HEK293 (cell line): Measurements from ENCODE around the gene ZEB2.
A peak's percentile ranks its signal among the peaks of the same experiment; 100 is the strongest.

Source experiments
- HIC1 ChIP-seq: fragments of 450-650 bp; formaldehyde crosslinking; IDR thresholded peaks from 2 replicates; pipeline ENCODE4 v1.5.1; 2016; ENCODE audit warnings: missing biosample characterization, missing genetic modification characterization
- KLF10 ChIP-seq: fragments of 450-650 bp; IDR thresholded peaks from 2 replicates; pipeline ENCODE4 v1.5.1; 2018; ENCODE audit warnings: missing biosample characterization, mild to moderate bottlenecking, missing genetic modification characterization
- OSR2 ChIP-seq: fragments of 450-650 bp; formaldehyde crosslinking; IDR thresholded peaks from 2 replicates; pipeline ENCODE4 v1.5.1; 2016; ENCODE audit warnings: missing biosample characterization, missing genetic modification characterization
- PATZ1 ChIP-seq: fragments of 450-650 bp; formaldehyde crosslinking; IDR thresholded peaks from 2 replicates; pipeline ENCODE4 v1.5.1; 2016; ENCODE audit warnings: missing biosample characterization, missing genetic modification characterization
- PRDM10 ChIP-seq: fragments of 450-650 bp; formaldehyde crosslinking; IDR thresholded peaks from 2 replicates; pipeline ENCODE4 v1.5.1; 2016; ENCODE audit warnings: missing biosample characterization, missing genetic modification characterization
- REPIN1 ChIP-seq: fragments of 450-650 bp; formaldehyde crosslinking; IDR thresholded peaks from 2 replicates; pipeline ENCODE4 v1.5.1; 2017; ENCODE audit warnings: missing biosample characterization, missing genetic modification characterization, low read depth
- TCF7L2 ChIP-seq: IDR thresholded peaks from 2 replicates; pipeline ENCODE4 v1.6.1; 2011; ENCODE audit warnings: low read depth, mild to moderate bottlenecking, inconsistent platforms, low read length, moderate library complexity, borderline replicate concordance
- YY2 ChIP-seq: fragments of 450-650 bp; formaldehyde crosslinking; IDR thresholded peaks from 2 replicates; pipeline ENCODE4 v1.5.1; 2016; ENCODE audit warnings: missing biosample characterization, missing genetic modification characterization
- ZFP69B ChIP-seq: fragments of 450-650 bp; formaldehyde crosslinking; IDR thresholded peaks from 2 replicates; pipeline ENCODE4 v1.5.1; 2016; ENCODE audit warnings: missing biosample characterization, missing genetic modification characterization
- ZNF221 ChIP-seq: fragments of 450-650 bp; formaldehyde crosslinking; IDR thresholded peaks from 2 replicates; pipeline ENCODE4 v1.5.1; 2017; ENCODE audit warnings: missing biosample characterization, missing genetic modification characterization, borderline replicate concordance
- ZNF24 ChIP-seq: fragments of 450-650 bp; formaldehyde crosslinking; IDR thresholded peaks from 2 replicates; pipeline ENCODE4 v1.5.1; 2016; ENCODE audit warnings: missing biosample characterization, missing genetic modification characterization
- ZNF324 ChIP-seq: fragments of 450-650 bp; formaldehyde crosslinking; IDR thresholded peaks from 2 replicates; pipeline ENCODE4 v1.5.1; 2016; ENCODE audit warnings: missing biosample characterization, missing genetic modification characterization
- ZNF341 ChIP-seq: fragments of 450-650 bp; formaldehyde crosslinking; IDR thresholded peaks from 2 replicates; pipeline ENCODE4; 2016; ENCODE audit warnings: low read depth, missing biosample characterization, missing genetic modification characterization
- ZNF366 ChIP-seq: fragments of 450-650 bp; formaldehyde crosslinking; conservative IDR thresholded peaks from 2 replicates; pipeline ENCODE4 v1.5.1; 2016; ENCODE audit warnings: missing biosample characterization, missing genetic modification characterization
- ZNF610 ChIP-seq: fragments of 450-650 bp; formaldehyde crosslinking; IDR thresholded peaks from 2 replicates; pipeline ENCODE4 v1.5.1; 2016; ENCODE audit warnings: missing biosample characterization, missing genetic modification characterization, borderline replicate concordance
- ZNF621 ChIP-seq: fragments of 450-650 bp; formaldehyde crosslinking; IDR thresholded peaks from 2 replicates; pipeline ENCODE4 v1.5.1; 2017; ENCODE audit warnings: missing biosample characterization, missing genetic modification characterization
- ZNF626 ChIP-seq: fragments of 450-650 bp; sonication (Bioruptor Pico); formaldehyde crosslinking; IDR thresholded peaks from 2 replicates; pipeline ENCODE4 v1.5.1; 2018; ENCODE audit warnings: missing biosample characterization, missing genetic modification characterization, inconsistent platforms
- ZNF664 ChIP-seq: fragments of 450-650 bp; formaldehyde crosslinking; IDR thresholded peaks from 2 replicates; pipeline ENCODE4 v1.5.1; 2016; ENCODE audit warnings: missing biosample characterization, missing genetic modification characterization
- ZNF692 ChIP-seq: fragments of 450-650 bp; formaldehyde crosslinking; IDR thresholded peaks from 2 replicates; pipeline ENCODE4 v1.5.1; 2016; ENCODE audit warnings: missing biosample characterization, missing genetic modification characterization
- TF ChIP-seq, protein P1 (sequence below): fragments of 450-650 bp; formaldehyde crosslinking; IDR thresholded peaks from 2 replicates; pipeline ENCODE4 v1.5.1; 2016; ENCODE audit warnings: missing biosample characterization, missing genetic modification characterization
- TF ChIP-seq, protein P2 (sequence below): fragments of 450-650 bp; IDR thresholded peaks from 2 replicates; pipeline ENCODE4 v1.5.1; 2018; ENCODE audit warnings: missing biosample characterization, mild to moderate bottlenecking, missing genetic modification characterization
- TF ChIP-seq, protein P3 (sequence below): fragments of 450-650 bp; formaldehyde crosslinking; IDR thresholded peaks from 2 replicates; pipeline ENCODE4 v1.5.1; 2016; ENCODE audit warnings: missing biosample characterization, missing genetic modification characterization
- TF ChIP-seq, protein P4 (sequence below): fragments of 450-650 bp; formaldehyde crosslinking; IDR thresholded peaks from 2 replicates; pipeline ENCODE4 v1.5.1; 2017; ENCODE audit warnings: missing biosample characterization, missing genetic modification characterization

ZEB2 gene

DNA sequence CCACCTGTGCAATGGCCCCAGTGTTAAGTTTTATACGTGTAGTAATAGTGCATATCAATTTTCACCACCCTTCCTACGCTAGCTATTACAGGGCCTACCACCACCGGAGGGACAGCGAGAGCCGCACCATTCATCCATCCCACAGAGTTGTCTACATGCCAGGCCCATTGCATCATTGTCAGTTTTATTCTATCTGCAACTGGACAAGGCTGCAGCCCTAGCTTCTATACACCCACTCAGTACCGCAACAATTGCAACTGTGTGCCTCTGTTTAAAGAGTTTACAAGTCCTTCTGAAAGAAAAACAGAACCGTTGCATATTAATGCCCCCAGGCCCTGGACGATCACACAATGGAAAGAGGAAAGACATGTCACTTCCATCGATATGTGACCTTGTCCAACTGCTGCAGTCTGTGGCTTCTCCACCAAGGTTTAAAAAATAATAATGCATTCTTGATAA is 58.6 kb downstream of the ZEB2 start (continued):
- TF ChIP-seq YY2 (tag by site-specific recombination) (no peak), ZNF664 (tag by site-specific recombination) (peak; percentile 71; the same call in 1 of the 2 replicates), ZNF324 (tag by site-specific recombination) (0 out of 2 replicates have a peak, but pooled peaks have one; percentile 43), ZNF366 (peak; percentile 53; the same call in 1 of the 2 replicates), ZNF341 (tag by site-specific recombination) (peak; percentile 78), ZNF692 (tag by site-specific recombination) (peak; percentile 49; the same call in 1 of the 2 replicates), HIC1 (tag by site-specific recombination) (peak; percentile 57; the same call in 1 of the 2 replicates), REPIN1 (tag by site-specific recombination) (no peak), ZNF24 (peak; percentile 65; the same call in 1 of the 2 replicates), ZNF610 (0 out of 2 replicates have a peak, but pooled peaks have one; percentile 44), OSR2 (tag by site-specific recombination) (peak; percentile 96), ZNF221 (tag by site-specific recombination) (no peak), ZFP69B (tag by site-specific recombination) (peak; percentile 65), PATZ1 (tag by site-specific recombination) (peak; percentile 66), ZNF626 (tag by site-specific recombination) (no peak), ZNF621 (tag by site-specific recombination) (no peak), PRDM10 (peak; percentile 86), KLF10 (tag by site-specific recombination) (peak; percentile 66; the same call in 1 of the 2 replicates), TCF7L2 (peak; percentile 51; the same call in 1 of the 2 replicates)
- TF ChIP-seq, protein P1, sequence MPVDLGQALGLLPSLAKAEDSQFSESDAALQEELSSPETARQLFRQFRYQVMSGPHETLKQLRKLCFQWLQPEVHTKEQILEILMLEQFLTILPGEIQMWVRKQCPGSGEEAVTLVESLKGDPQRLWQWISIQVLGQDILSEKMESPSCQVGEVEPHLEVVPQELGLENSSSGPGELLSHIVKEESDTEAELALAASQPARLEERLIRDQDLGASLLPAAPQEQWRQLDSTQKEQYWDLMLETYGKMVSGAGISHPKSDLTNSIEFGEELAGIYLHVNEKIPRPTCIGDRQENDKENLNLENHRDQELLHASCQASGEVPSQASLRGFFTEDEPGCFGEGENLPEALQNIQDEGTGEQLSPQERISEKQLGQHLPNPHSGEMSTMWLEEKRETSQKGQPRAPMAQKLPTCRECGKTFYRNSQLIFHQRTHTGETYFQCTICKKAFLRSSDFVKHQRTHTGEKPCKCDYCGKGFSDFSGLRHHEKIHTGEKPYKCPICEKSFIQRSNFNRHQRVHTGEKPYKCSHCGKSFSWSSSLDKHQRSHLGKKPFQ, result peak; percentile 67; the same call in 1 of the 2 replicates
- TF ChIP-seq, protein P2, sequence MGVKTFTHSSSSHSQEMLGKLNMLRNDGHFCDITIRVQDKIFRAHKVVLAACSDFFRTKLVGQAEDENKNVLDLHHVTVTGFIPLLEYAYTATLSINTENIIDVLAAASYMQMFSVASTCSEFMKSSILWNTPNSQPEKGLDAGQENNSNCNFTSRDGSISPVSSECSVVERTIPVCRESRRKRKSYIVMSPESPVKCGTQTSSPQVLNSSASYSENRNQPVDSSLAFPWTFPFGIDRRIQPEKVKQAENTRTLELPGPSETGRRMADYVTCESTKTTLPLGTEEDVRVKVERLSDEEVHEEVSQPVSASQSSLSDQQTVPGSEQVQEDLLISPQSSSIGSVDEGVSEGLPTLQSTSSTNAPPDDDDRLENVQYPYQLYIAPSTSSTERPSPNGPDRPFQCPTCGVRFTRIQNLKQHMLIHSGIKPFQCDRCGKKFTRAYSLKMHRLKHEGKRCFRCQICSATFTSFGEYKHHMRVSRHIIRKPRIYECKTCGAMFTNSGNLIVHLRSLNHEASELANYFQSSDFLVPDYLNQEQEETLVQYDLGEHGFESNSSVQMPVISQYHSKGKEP, result peak; percentile 98
- TF ChIP-seq, protein P3, sequence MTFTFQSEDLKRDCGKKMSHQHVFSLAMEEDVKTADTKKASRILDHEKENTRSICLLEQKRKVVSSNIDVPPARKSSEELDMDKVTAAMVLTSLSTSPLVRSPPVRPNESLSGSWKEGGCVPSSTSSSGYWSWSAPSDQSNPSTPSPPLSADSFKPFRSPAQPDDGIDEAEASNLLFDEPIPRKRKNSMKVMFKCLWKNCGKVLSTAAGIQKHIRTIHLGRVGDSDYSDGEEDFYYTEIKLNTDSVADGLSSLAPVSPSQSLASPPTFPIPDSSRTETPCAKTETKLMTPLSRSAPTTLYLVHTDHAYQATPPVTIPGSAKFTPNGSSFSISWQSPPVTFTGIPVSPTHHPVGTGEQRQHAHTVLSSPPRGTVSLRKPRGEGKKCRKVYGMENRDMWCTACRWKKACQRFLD, result no peak
- TF ChIP-seq, protein P4, sequence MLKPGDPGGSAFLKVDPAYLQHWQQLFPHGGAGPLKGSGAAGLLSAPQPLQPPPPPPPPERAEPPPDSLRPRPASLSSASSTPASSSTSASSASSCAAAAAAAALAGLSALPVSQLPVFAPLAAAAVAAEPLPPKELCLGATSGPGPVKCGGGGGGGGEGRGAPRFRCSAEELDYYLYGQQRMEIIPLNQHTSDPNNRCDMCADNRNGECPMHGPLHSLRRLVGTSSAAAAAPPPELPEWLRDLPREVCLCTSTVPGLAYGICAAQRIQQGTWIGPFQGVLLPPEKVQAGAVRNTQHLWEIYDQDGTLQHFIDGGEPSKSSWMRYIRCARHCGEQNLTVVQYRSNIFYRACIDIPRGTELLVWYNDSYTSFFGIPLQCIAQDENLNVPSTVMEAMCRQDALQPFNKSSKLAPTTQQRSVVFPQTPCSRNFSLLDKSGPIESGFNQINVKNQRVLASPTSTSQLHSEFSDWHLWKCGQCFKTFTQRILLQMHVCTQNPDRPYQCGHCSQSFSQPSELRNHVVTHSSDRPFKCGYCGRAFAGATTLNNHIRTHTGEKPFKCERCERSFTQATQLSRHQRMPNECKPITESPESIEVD, result peak; percentile 97; the same call in 1 of the 2 replicates
